ENCODE data around the gene LETM1. TPM values are rescaled to one million over a fixed set of nuclear protein-coding genes. Genes with fewer than 3 reads are reported as not detected.

The LETM1 gene
- total RNA-seq, 1 experiment from 2014 or later = 86.3 TPM

- H2AFZ ChIP-seq (ENCODE audit: low read length) = no peak overlapping the region
- H4K20me1 ChIP-seq (ENCODE audit: low read length) = peaks cover 19% of the 10 kb centered on the region
- ChIA-PET POLR2A (ENCODE audit: unreplicated experiment) (no interaction called here), CTCF (no interaction called here)
- no peaks in the 10 kb centered on the region for H3F3A ChIP-seq (ENCODE audit: low read length, unreplicated experiment)
- ATAC-seq (no peak), DNase-seq (no peak)
- H3K9me3 ChIP-seq (ENCODE audit: low read length) = no peaks in the 10 kb centered on the region
- H3K27ac ChIP-seq (ENCODE audit: low read length) = no peak overlapping the region
- BruUV-seq (replicated peaks) = no TSS peak
- no peak overlapping the region for H3K4me3 ChIP-seq (ENCODE audit: low read length)
- H3K9me2 ChIP-seq (replicated peaks; ENCODE audit: low read length) = no peaks in the 10 kb centered on the region
- no peak overlapping the region for H3K9ac ChIP-seq (ENCODE audit: low read length)
- no peak overlapping the region for H3K4me2 ChIP-seq (ENCODE audit: low read length)
- no peaks in the 10 kb centered on the region for H3K27me3 ChIP-seq (ENCODE audit: low read length)
- peaks cover 35% of the 10 kb centered on the region for H3K36me3 ChIP-seq (ENCODE audit: low read depth, low read length)
- TF ChIP-seq EZH2phosphoT487 (IDR thresholded peaks at IDR 0.05; ENCODE audit: borderline replicate concordance, low read length) (no peak), EZH2 (IDR thresholded peaks at IDR 0.05; ENCODE audit: low read length, unreplicated experiment) (no peak), CTCF (conservative IDR thresholded peaks at IDR 0.05; ENCODE audit: low read depth, low read length) (no peak)
- H3K79me2 ChIP-seq (ENCODE audit: low read length) = peaks cover 91% of the 10 kb centered on the region
- H3K4me1 ChIP-seq (ENCODE audit: insufficient read depth, low read length) = no peaks in the 10 kb centered on the region
- intact Hi-C loops (cut with micrococcal nuclease) = no loop called here
These were observed 47.1 kb upstream of the LETM1 start for GRCh38 chr4:1903035-1903434.

GRCh38 chr4:1902243-1902642, 46.3 kb upstream of the LETM1 start:
- no TSS peak for BruUV-seq (replicated peaks)
- intact Hi-C loops (cut with micrococcal nuclease) = no loop called here

GRCh38 chr4:1901127-1901526, 45.2 kb upstream of the LETM1 start:
- Histone ChIP-seq H3K27ac (ENCODE audit: low read length) (no peak overlapping the region), H3K9me2 (replicated peaks; ENCODE audit: low read length) (no peaks in the 10 kb centered on the region), H3K4me2 (ENCODE audit: low read length) (no peak overlapping the region), H3F3A (ENCODE audit: low read length, unreplicated experiment) (no peaks in the 10 kb centered on the region), H3K4me3 (ENCODE audit: low read length) (no peak overlapping the region), H2AFZ (ENCODE audit: low read length) (no peak overlapping the region), H3K79me2 (ENCODE audit: low read length) (peaks cover 93% of the 10 kb centered on the region), H3K9me3 (ENCODE audit: low read length) (no peaks in the 10 kb centered on the region), H3K9ac (ENCODE audit: low read length) (no peak overlapping the region), H4K20me1 (ENCODE audit: low read length) (peaks cover 19% of the 10 kb centered on the region), H3K36me3 (ENCODE audit: low read depth, low read length) (peaks cover 31% of the 10 kb centered on the region), H3K27me3 (ENCODE audit: low read length) (no peaks in the 10 kb centered on the region), H3K4me1 (ENCODE audit: insufficient read depth, low read length) (no peaks in the 10 kb centered on the region)
- TF ChIP-seq EZH2 (IDR thresholded peaks at IDR 0.05; ENCODE audit: low read length, unreplicated experiment) = no peak
- TF ChIP-seq CTCF (conservative IDR thresholded peaks at IDR 0.05; ENCODE audit: low read depth, low read length) = no peak
- no peak for TF ChIP-seq EZH2phosphoT487 (IDR thresholded peaks at IDR 0.05; ENCODE audit: borderline replicate concordance, low read length)
- intact Hi-C loops (cut with micrococcal nuclease) = no loop called here
- no peak for DNase-seq
- no TSS peak for BruUV-seq (replicated peaks)
- ATAC-seq = no peak
- ChIA-PET POLR2A (ENCODE audit: unreplicated experiment) (no interaction called here), CTCF (no interaction called here)

More at GRCh38 chr4:1902243-1902642, 46.3 kb upstream of the LETM1 start:
- Histone ChIP-seq H3K27ac (ENCODE audit: low read length) (no peak overlapping the region), H2AFZ (ENCODE audit: low read length) (no peak overlapping the region), H3K36me3 (ENCODE audit: low read depth, low read length) (peaks cover 34% of the 10 kb centered on the region), H3K9me3 (ENCODE audit: low read length) (no peaks in the 10 kb centered on the region), H3K27me3 (ENCODE audit: low read length) (no peaks in the 10 kb centered on the region), H3K9ac (ENCODE audit: low read length) (no peak overlapping the region), H3K4me1 (ENCODE audit: insufficient read depth, low read length) (no peaks in the 10 kb centered on the region), H3K4me3 (ENCODE audit: low read length) (no peak overlapping the region), H3F3A (ENCODE audit: low read length, unreplicated experiment) (no peaks in the 10 kb centered on the region), H3K9me2 (replicated peaks; ENCODE audit: low read length) (no peaks in the 10 kb centered on the region), H4K20me1 (ENCODE audit: low read length) (peaks cover 19% of the 10 kb centered on the region), H3K79me2 (ENCODE audit: low read length) (peaks cover 91% of the 10 kb centered on the region), H3K4me2 (ENCODE audit: low read length) (no peak overlapping the region)
- DNase-seq = no peak
- POLR2A ChIA-PET (ENCODE audit: unreplicated experiment) = no interaction called here
- TF ChIP-seq CTCF (conservative IDR thresholded peaks at IDR 0.05; ENCODE audit: low read depth, low read length) (no peak), EZH2phosphoT487 (IDR thresholded peaks at IDR 0.05; ENCODE audit: borderline replicate concordance, low read length) (no peak), EZH2 (IDR thresholded peaks at IDR 0.05; ENCODE audit: low read length, unreplicated experiment) (no peak)
- no peak for ATAC-seq
- CTCF ChIA-PET = no interaction called here
